PC-9 (cell line): ENCODE measurements around the gene KIF1C. TPM values are rescaled to one million over a fixed set of nuclear protein-coding genes. Genes with fewer than 3 reads are reported as not detected.

Experiments
- Bru-seq: library from RNA; stranded (reverse); fragments of 400-500 nt; gene quantifications from one replicate; lab custom pipeline; 2021; lab: Mats Ljungman, UMichigan
- BruChase-seq, 2 experiments: library from RNA; stranded (reverse); fragments of 400-500 nt; gene quantifications; one replicate each; lab custom pipeline; 2021; lab: Mats Ljungman, UMichigan
- BruUV-seq: library from RNA; stranded (reverse); fragments of 400-500 nt; replicated peaks from 2 replicates; lab custom pipeline; 2021; lab: Mats Ljungman, UMichigan
- CTCF ChIA-PET: fragments of 300-600 bp; sonication (Branson Sonifier 250); formaldehyde crosslinking; loops from one replicate; lab custom pipeline; 2022; ENCODE audit warnings: antibody characterized with exemption; lab: Charles Lee
- POLR2A ChIA-PET: fragments of 300-600 bp; sonication (Branson Sonifier 250); formaldehyde crosslinking; loops from one replicate; lab custom pipeline; 2022; ENCODE audit warnings: antibody characterized with exemption; ENCODE audit not compliant: unreplicated experiment; lab: Charles Lee
- DNase-seq, 2 experiments: peaks; one replicate each; pipeline versions ENCODE4 v3.0.0 to v3.0.0-alpha.2; 2015 to 2022; ENCODE audit warnings: mixed read lengths in 1 of 2
- H2AFZ ChIP-seq: fragments of 200-600 bp; sonication (generic); 2 replicates; pipeline ENCODE4 v1.8.1; 2017; ENCODE audit warnings: antibody characterized with exemption
- H3F3A ChIP-seq: fragments of 200-600 bp; sonication (generic); 2 replicates; pipeline ENCODE4 v1.8.1; 2017; ENCODE audit warnings: antibody characterized with exemption, mild to moderate bottlenecking, low read depth; ENCODE audit not compliant: insufficient read depth
- H3K27ac ChIP-seq: fragments of 200-600 bp; sonication (generic); 2 replicates; pipeline ENCODE4 v1.6.1; 2016; ENCODE audit warnings: mixed run types
- H3K27me3 ChIP-seq: fragments of 200-600 bp; sonication (generic); 2 replicates; pipeline ENCODE4 v1.6.1; 2016; ENCODE audit warnings: low read depth, mixed run types; ENCODE audit not compliant: insufficient read depth
- H3K36me3 ChIP-seq: fragments of 200-600 bp; sonication (generic); 2 replicates; pipeline ENCODE4 v1.6.1; 2016; ENCODE audit warnings: low read depth, mixed run types
- H3K4me1 ChIP-seq: fragments of 200-600 bp; sonication (generic); replicated peaks from 2 replicates; pipeline ENCODE4 v1.6.1; 2016; ENCODE audit warnings: mixed run types; ENCODE audit not compliant: insufficient read depth
- H3K4me2 ChIP-seq: fragments of 200-600 bp; sonication (generic); 2 replicates; pipeline ENCODE4 v1.6.1; 2017; ENCODE audit warnings: mixed run types
- H3K4me3 ChIP-seq: fragments of 200-600 bp; sonication (generic); 2 replicates; pipeline ENCODE4 v1.6.1; 2016; ENCODE audit warnings: mixed run types
- H3K79me2 ChIP-seq: fragments of 200-600 bp; sonication (generic); 2 replicates; pipeline ENCODE4 v1.6.1; 2017; ENCODE audit warnings: low read depth, mixed run types
- H3K9me2 ChIP-seq: fragments of 200-600 bp; sonication (generic); 2 replicates; pipeline ENCODE4 v1.8.1; 2017; ENCODE audit warnings: mild to moderate bottlenecking; ENCODE audit not compliant: insufficient read depth
- H3K9me3 ChIP-seq: fragments of 200-600 bp; sonication (generic); 2 replicates; pipeline ENCODE4 v1.8.1; 2016; ENCODE audit warnings: low read depth; ENCODE audit not compliant: insufficient read depth
- H4K20me1 ChIP-seq: fragments of 200-600 bp; sonication (generic); 2 replicates; pipeline ENCODE4 v1.8.1; 2017; ENCODE audit not compliant: insufficient read depth
- CTCF ChIP-seq: fragments of 200-600 bp; sonication (generic); conservative IDR thresholded peaks from 2 replicates; pipeline ENCODE4 v1.6.1; 2017; ENCODE audit warnings: mixed run types, antibody characterized with exemption, mild to moderate bottlenecking, moderate library complexity
- EZH2 ChIP-seq: fragments of 200-600 bp; sonication (generic); IDR thresholded peaks from 2 replicates; pipeline ENCODE4 v1.8.0; 2017; ENCODE audit warnings: antibody characterized with exemption, low read depth
- intact Hi-C: fragments of 100-400 bp; cut with micrococcal nuclease; formaldehyde crosslinking; loops from one replicate; pipeline ENCODE4 v1.10.0; 2022; ENCODE audit not compliant: unreplicated experiment
- long read RNA-seq: library from polyadenylated mRNA; stranded (forward); transcript quantifications from one replicate; pipeline ENCODE4 v2.0.0, GENCODE V29; 2022
- total RNA-seq: library from RNA; stranded (reverse); gene quantifications from 2 replicates; pipeline ENCODE4 v1.2.3, GENCODE V29; 2021

The KIF1C gene
- total RNA-seq (215 and 217 TPM in 2 replicates), Bru-seq, nascent RNA (percentile 72 among the genes with signal in this experiment), BruChase-seq, experiment 1, labeled RNA remaining after a 2-hour chase (percentile 87 among the genes with signal in this experiment), BruChase-seq, experiment 2, labeled RNA remaining after a 6-hour chase (percentile 93 among the genes with signal in this experiment)
- long read RNA-seq, full-length matches to known transcripts: 29 of 82 reads
- long read RNA-seq, partial matches to known transcripts: 34 of 82 reads
- long read RNA-seq, other reads (novel, unspliced or antisense): 19 of 82 reads

- ChIA-PET POLR2A (interaction anchor here (0.6 to 0.7 kb wide), 2 partner anchors 11 to 88 kb away, joined by 4 read pairs; no protein-coding TSS in a partner anchor), CTCF (no interaction called here)
- H3K27me3 ChIP-seq: no peaks in the 10 kb centered on the region
- no peaks in the 10 kb centered on the region for H3K9me3 ChIP-seq
- no peak within 1 kb of the TSS for H3K27ac ChIP-seq
- H4K20me1 ChIP-seq: peaks cover 5% of the 10 kb centered on the region
- H3K9me2 ChIP-seq: no peaks in the 10 kb centered on the region
- peaks cover 8% of the 10 kb centered on the region; the same call in 1 of the 2 replicates for H3F3A ChIP-seq
- H3K4me1 ChIP-seq: peaks cover 17% of the 10 kb centered on the region
- H2AFZ ChIP-seq: peak within 1 kb of the TSS; percentile 90
- intact Hi-C loops: loop anchor here (1.0 kb wide), 1 partner anchor 49 kb away; the partner anchor contains the start of gene PFN1
- peak; percentile 74 to 97 for DNase-seq
- H3K4me2 ChIP-seq: peak within 1 kb of the TSS; percentile 97
- peak within 1 kb of the TSS; percentile 76 for H3K4me3 ChIP-seq
- BruUV-seq: no TSS peak
- H3K79me2 ChIP-seq: peaks cover 22% of the 10 kb centered on the region
- TF ChIP-seq EZH2: no peak
- TF ChIP-seq CTCF: no peak
- 0 out of 2 replicates have a peak, but pooled peaks cover 14% of the 10 kb centered on the region for H3K36me3 ChIP-seq
Observed at GRCh38 chr17:4997302-4998026, at the start of gene KIF1C, which contains the start of gene INCA1. Gene KIF1C, plus strand, starts transcription at chr17:4997950. Its CDS starts 2,297 bp downstream, at chr17:5000247. Gene INCA1, minus strand, starts transcription at chr17:4997522. Its CDS starts 3,085 bp downstream, at chr17:4994437.

- BruUV-seq: no TSS peak
- peak; percentile 82 to 89 for DNase-seq
- Histone ChIP-seq H3K4me3 (peak within 1 kb of the TSS; percentile 99), H2AFZ (peak within 1 kb of the TSS; percentile 78), H3K4me1 (peaks cover 39% of the 10 kb centered on the region), H3K27me3 (no peaks in the 10 kb centered on the region), H3K9me2 (no peaks in the 10 kb centered on the region), H3K36me3 (peaks cover 25% of the 10 kb centered on the region), H3F3A (peaks cover 84% of the 10 kb centered on the region), H3K4me2 (peak within 1 kb of the TSS; percentile 84), H4K20me1 (peaks cover 39% of the 10 kb centered on the region), H3K9me3 (no peaks in the 10 kb centered on the region), H3K27ac (peak within 1 kb of the TSS; percentile 99), H3K79me2 (peaks cover 57% of the 10 kb centered on the region)
- intact Hi-C loops: loop anchor here (1.0 to 10.0 kb wide), 3 partner anchors 40 to 114 kb away; partner anchors contain the start of genes INCA1, KIF1C and MINK1
- CTCF ChIA-PET: interaction anchor here (0.6 kb wide), 2 partner anchors 40 to 156 kb away, joined by 3 read pairs; no protein-coding TSS in a partner anchor
- POLR2A ChIA-PET: interaction anchor here (0.6 to 3.0 kb wide), 6 partner anchors 8 to 158 kb away, joined by 3 to 42 read pairs (median 4); partner anchors contain the start of genes RNF167, SLC25A11 and SPAG7
- no peak for TF ChIP-seq CTCF
- TF ChIP-seq EZH2: no peak
Observed at GRCh38 chr17:4948166-4948930, 49.4 kb upstream of the KIF1C start, which contains the start of gene PFN1. Gene PFN1, minus strand, starts transcription at chr17:4948530. Its CDS starts 136 bp downstream, at chr17:4948394.
